Skin of body (tissue), 2 donors: ENCODE results near the gene PTH. TPM values are rescaled to one million over a fixed set of nuclear protein-coding genes. Genes with fewer than 3 reads are reported as not detected.

Experiments
- DNase-seq: peaks from one replicate; lab custom pipeline; 2025; lab: John Stamatoyannopoulos, UW
- total RNA-seq: library from RNA; depleted of rRNA; stranded (reverse); fragments of >200 nt; gene quantifications from one replicate; pipeline ENCODE4 v1.2.3, GENCODE V29; 2014

PTH gene
- total RNA-seq, 1 donor from 2014 or later, result not detected

DNA sequence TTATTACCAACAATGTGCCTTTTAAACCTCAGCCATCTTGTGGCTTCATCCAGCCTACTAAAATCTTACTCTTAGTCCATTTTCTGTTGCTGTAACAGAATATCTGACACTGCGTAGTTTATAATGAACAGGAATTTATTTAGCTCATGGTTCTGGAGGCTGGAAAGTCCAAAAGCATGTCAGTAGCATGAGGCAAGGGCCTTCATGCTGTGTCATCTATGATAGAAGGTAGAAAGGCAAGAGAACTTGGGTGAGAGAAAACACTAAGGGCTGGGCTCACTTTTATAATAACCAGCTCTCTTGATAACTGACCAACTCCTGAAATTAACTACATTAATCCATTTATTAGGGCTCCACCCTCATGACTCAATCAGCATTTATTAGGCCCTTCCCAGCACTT lies 46.3 kb downstream of the PTH start:
- no peak for DNase-seq

DNA sequence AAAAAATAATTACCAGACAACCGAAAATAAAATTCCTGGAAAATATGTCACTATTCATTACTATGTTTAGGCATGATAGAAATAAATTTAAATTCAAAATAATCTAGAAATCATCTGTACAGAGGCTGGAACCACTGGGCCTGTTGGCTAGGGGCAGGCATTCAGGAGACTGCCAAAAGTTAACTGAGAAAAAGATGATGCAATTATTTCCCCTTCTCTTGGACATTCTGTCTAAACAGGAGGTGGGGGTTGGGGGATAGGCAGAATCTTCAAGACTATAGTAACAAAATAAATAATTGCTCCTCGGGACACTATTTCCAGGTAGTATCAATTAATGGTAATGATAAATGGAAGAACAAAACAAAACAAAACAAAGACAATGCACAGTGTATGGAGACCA lies 46.9 kb downstream of the PTH start:
- DNase-seq, result no peak

DNA sequence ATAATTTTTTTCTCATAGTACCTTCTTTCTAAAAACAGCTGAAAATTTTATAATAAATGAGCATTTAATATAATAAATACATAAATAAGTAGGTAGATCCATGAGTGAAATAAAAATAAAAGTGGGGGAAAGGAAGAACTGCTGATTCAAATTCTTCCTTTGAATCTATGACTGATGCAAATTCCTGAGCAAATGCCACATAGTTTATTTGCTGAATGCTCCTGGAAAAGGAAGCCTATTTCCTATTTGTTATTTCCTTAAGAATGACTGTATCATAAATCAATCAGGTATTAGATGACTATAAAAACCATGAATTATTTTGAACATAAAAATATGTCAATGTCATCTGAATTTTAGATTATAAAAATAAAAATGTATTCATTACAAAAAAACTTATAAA lies 49.4 kb downstream of the PTH start:
- no peak for DNase-seq

DNA sequence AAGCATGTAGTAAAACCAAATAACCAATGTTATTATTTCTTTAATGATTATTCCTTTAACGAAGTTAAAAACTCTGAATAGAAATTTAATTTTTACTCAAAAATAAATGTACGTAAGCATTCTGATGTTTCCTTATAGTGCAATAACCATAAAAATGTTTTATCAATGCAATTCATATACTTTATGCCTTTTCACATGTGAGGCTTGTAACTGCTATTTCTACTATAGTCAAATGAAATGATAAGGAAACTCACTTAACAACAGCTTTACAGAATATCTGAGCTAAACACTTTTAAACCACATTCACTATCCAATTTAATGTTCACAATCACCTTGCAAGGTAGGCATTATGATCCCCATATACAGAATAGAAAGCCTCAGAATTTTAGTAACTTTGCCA lies 50.2 kb downstream of the PTH start:
- DNase-seq, result no peak

Other genes with a start within 250 kb of the PTH start
- gene BMAL1, start 218.2 kb downstream of the PTH start, total RNA-seq, result 23.0 TPM
- 40.3 TPM for gene BTBD10, start 32.8 kb downstream of the PTH start, total RNA-seq
- 53.5 TPM for gene FAR1, start 172.7 kb upstream of the PTH start, total RNA-seq